ENCODE data around the gene RBM28. TPM values are rescaled to one million over a fixed set of nuclear protein-coding genes. Genes with fewer than 3 reads are reported as not detected.

Gene RBM28
- total RNA-seq, 1 donor from 2014 or later, result 54.4 TPM

DNA sequence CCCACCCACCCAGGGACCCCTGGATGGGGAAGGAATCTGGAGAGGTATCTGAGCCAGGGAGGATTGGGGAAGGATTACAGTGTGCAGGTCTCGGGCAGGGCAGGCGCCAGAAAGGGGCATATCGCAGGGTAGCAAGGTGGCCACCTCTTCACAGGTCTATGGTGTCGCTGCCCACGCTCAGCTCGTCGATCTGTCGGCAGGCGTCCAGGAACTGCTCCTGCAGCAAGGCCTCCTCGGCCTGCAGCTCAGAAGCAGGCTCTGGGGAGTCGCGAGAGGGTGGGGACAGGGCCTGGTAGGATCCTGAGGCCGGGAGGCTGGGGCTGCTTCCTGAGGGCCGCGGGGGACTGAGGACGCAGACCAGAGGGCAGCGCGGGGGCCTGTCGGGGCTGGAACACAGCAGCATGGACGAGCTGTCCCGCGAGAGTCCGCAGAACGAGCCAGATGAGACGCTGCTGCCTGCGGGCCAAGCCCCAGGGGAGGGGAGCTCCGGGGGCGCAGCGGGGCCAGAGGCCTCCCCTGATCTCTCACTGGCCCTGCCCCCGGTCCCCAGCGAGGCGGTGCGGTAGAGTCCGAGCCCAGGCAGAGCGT lies 7.1 kb upstream of the RBM28 start:
- POLR2A ChIA-PET, result no interaction called here
- intact Hi-C loops (cut with micrococcal nuclease), result loop anchor here (1.0 kb wide), 1 partner anchor 8 kb away; the partner anchor contains the start of gene RBM28
- peaks cover 31% of the 10 kb centered on the region for H3K27me3 Mint-ChIP-seq

DNA sequence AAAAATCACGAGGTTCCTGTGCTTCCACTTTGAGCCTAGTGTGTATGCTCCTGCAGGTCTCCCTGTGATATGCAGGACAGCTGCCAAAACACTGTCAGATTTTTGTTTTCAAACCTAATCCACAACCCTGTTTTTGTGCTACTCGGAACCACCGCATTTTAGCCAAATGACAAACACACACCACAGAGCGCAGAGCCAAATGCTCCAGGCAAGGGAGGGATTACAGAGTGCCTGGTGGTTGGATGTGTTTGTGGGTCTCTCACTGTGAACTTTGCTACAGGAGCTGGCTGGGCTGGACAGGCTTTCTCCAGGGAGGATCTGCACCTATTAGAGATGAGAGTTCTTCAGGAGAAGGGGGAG lies 5.7 kb upstream of the RBM28 start:
- Mint-ChIP-seq H3K4me1 (peaks cover 6% of the 10 kb centered on the region), H3K36me3 (ENCODE audit: low read depth) (no peaks in the 10 kb centered on the region), H3K27me3 (peaks cover 27% of the 10 kb centered on the region), H3K9me3 (no peaks in the 10 kb centered on the region), H3K27ac (no peak overlapping the region), H3K4me3 (no peak overlapping the region)
- CTCF ChIA-PET, result interaction anchor here (4.7 kb wide), 1 partner anchor 38 kb away, joined by 49 read pairs; no protein-coding TSS in a partner anchor
- intact Hi-C loops (cut with micrococcal nuclease), result no loop called here
- ATAC-seq (ENCODE audit: low read depth) (no peak), DNase-seq (no peak)
- TF ChIP-seq CTCF (IDR thresholded peaks at IDR 0.05), result no peak
- POLR2A ChIA-PET, result no interaction called here

More for the DNA sequence above, 7.1 kb upstream of the RBM28 start:
- TF ChIP-seq CTCF (IDR thresholded peaks at IDR 0.05), result no peak
- DNase-seq (no peak), ATAC-seq (ENCODE audit: low read depth) (no peak)
- H3K4me1 Mint-ChIP-seq, result peaks cover 6% of the 10 kb centered on the region
- no peak overlapping the region for H3K4me3 Mint-ChIP-seq
- H3K9me3 Mint-ChIP-seq, result no peaks in the 10 kb centered on the region
- H3K36me3 Mint-ChIP-seq (ENCODE audit: low read depth), result no peaks in the 10 kb centered on the region
- CTCF ChIA-PET, result interaction anchor here (4.7 kb wide), 1 partner anchor 37 kb away, joined by 49 read pairs; no protein-coding TSS in a partner anchor
- no peak overlapping the region for H3K27ac Mint-ChIP-seq

DNA sequence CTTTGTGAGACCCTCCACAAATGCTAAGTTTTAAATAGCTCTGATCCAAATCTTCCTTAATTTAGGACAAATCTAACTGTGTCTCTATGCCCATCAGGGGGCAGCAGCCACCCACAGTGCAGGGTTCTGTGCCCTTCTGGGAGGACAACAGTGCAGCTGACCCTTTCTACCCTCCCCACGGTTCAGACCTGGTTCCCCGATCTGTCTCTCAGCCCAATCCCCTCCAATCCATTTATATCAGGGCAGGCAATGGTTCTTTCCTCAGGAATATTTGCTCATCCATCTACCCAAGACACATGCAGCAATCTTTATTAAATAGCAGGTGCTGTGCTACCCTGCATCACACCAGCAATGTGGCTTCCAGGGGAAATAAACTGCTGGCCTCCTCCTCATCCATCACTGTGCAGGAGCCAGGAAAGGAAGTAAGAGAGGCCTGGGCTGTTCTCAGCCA lies 4.0 kb upstream of the RBM28 start:
- TF ChIP-seq CTCF (IDR thresholded peaks at IDR 0.05), result no peak
- DNase-seq (no peak), ATAC-seq (ENCODE audit: low read depth) (no peak)
- ChIA-PET POLR2A (interaction anchor here (0.6 to 1.4 kb wide), 3 partner anchors 40 to 762 kb away, joined by 3 to 4 read pairs (median 3); partner anchors contain the start of gene GCC1), CTCF (interaction anchor here (0.8 to 4.7 kb wide), 6 partner anchors 37 to 863 kb away, joined by 3 to 49 read pairs (median 5); partner anchors contain the start of gene HILPDA)
- Mint-ChIP-seq H3K36me3 (ENCODE audit: low read depth) (peaks cover 3% of the 10 kb centered on the region), H3K9me3 (no peaks in the 10 kb centered on the region), H3K27ac (no peak overlapping the region), H3K4me1 (peaks cover 15% of the 10 kb centered on the region), H3K27me3 (peaks cover 14% of the 10 kb centered on the region), H3K4me3 (no peak overlapping the region)
- intact Hi-C loops (cut with micrococcal nuclease), result loop anchor here (1.0 kb wide), 1 partner anchor 40 kb away; no protein-coding TSS in a partner anchor

DNA sequence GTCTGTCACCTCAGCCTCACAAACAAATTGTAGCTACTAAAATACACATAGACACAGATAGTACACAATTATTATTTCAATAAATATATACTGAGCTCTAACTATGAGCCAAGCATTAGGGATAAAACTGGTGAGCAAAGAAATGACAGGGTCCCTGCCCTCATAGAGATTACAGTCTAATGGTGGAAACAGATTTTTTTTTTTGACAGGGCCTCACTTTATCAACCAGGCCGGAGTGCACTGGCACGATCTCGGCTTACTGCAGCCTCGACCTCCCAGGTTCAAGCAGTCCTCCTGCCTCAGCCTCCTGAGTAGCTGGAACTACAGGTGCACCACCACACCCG lies 695 bp upstream of the RBM28 start:
- POLR2A ChIA-PET, result interaction anchor here (0.6 to 1.2 kb wide), 4 partner anchors 65 to 1861 kb away, joined by 3 to 4 read pairs (median 4); partner anchors contain the start of genes IMPDH1 and TMEM209
- H3K4me1 Mint-ChIP-seq, result peaks cover 26% of the 10 kb centered on the region
- ATAC-seq (ENCODE audit: low read depth) (no peak), DNase-seq (no peak)
- no peak for TF ChIP-seq CTCF (IDR thresholded peaks at IDR 0.05)
- CTCF ChIA-PET, result interaction anchor here (1.0 to 1.8 kb wide), 5 partner anchors 43 to 117 kb away, joined by 3 to 10 read pairs (median 4); no protein-coding TSS in a partner anchor
- H3K9me3 Mint-ChIP-seq, result no peaks in the 10 kb centered on the region
- intact Hi-C loops (cut with micrococcal nuclease), result loop anchor here (5.0 kb wide), 2 partner anchors 133 to 393 kb away; partner anchors contain the start of genes CALU and METTL2B
- no peak overlapping the region for H3K27ac Mint-ChIP-seq
- H3K36me3 Mint-ChIP-seq (ENCODE audit: low read depth), result peaks cover 18% of the 10 kb centered on the region
- H3K27me3 Mint-ChIP-seq, result peaks cover 3% of the 10 kb centered on the region
- H3K4me3 Mint-ChIP-seq, result no peak overlapping the region

GRCh38 chr7:128341733-128342132 lies 2.0 kb downstream of the RBM28 start:
- intact Hi-C loops (cut with micrococcal nuclease), result loop anchor here (2.0 to 5.0 kb wide), 5 partner anchors 67 to 1709 kb away; partner anchors contain the start of genes CALU, IMPDH1, METTL2B and TNPO3
- Mint-ChIP-seq H3K9me3 (no peaks in the 10 kb centered on the region), H3K36me3 (ENCODE audit: low read depth) (peaks cover 44% of the 10 kb centered on the region), H3K4me3 (peak overlapping the region; percentile 35), H3K27ac (no peak overlapping the region), H3K27me3 (no peaks in the 10 kb centered on the region), H3K4me1 (peaks cover 26% of the 10 kb centered on the region)
- ChIA-PET CTCF (no interaction called here), POLR2A (interaction anchor here (0.7 kb wide), 1 partner anchor 49 kb away, joined by 5 read pairs; no protein-coding TSS in a partner anchor)
- ATAC-seq (ENCODE audit: low read depth) (no peak), DNase-seq (no peak)
- no peak for TF ChIP-seq CTCF (IDR thresholded peaks at IDR 0.05)
